Measurements from ENCODE around the gene MAEA. TPM values are rescaled to one million over a fixed set of nuclear protein-coding genes. Genes with fewer than 3 reads are reported as not detected.

MAEA gene
- total and polyA plus RNA-seq, 11 donors = 38.1 to 57.2 (median 45.1) TPM

DNA sequence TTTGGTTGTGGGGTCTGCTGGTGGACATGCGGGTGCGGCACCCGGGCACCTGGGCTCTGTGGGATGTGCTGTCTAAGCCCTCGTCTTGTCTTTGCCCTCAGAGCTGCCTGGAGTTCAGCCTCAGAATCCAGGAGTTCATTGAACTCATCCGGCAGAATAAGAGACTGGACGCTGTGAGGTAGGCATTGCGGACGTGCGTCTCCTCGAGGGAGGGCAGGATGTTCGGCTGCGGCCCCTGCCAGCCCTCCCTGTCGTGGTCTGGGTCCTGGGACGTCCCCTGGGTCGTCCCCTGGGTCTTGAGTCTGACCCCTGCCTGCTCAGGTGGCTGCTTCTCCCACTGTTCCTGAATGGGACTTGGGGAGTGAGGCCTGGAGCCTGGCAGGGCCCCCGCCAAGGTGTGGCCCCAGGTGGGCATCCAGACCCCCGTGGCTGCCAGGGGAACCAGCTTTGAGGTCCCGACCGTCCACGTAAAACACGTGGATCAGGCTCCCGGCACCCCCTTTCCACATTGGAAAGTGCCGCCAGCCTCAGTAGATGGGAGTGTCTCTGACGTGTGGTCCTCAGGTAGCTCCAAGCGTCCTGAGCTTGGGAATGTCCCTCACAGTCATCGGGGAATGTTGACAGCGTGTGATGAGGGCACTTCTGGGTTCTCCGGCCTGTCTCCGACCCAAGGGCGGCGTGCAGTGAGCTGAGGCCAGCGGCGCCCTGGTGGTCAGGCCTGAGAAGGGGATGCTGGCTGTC lies 38.0 kb downstream of the MAEA start:
- WGBS, 4 donors = 90 to 93% (median 92%) methylated on average over 12 to 33 of the region's 33 CpGs
- DNase-seq (peak in 1 of 5 donors; percentile 49), ATAC-seq (no peak)
- intact Hi-C loops (cut with DNase I) = no loop called here
- Histone ChIP-seq H3K27ac (no peak overlapping the region), H3K4me3 (no peak overlapping the region), H3K9me3 (no peaks in the 10 kb centered on the region), H3K36me3 (peaks cover 0 to 80% (median 71%) of the 10 kb centered on the region in 9 donors), H3K27me3 (no peaks in the 10 kb centered on the region), H3K4me1 (peaks cover 0 to 11% (median 0%) of the 10 kb centered on the region in 12 donors)
- TF ChIP-seq, protein P1, sequence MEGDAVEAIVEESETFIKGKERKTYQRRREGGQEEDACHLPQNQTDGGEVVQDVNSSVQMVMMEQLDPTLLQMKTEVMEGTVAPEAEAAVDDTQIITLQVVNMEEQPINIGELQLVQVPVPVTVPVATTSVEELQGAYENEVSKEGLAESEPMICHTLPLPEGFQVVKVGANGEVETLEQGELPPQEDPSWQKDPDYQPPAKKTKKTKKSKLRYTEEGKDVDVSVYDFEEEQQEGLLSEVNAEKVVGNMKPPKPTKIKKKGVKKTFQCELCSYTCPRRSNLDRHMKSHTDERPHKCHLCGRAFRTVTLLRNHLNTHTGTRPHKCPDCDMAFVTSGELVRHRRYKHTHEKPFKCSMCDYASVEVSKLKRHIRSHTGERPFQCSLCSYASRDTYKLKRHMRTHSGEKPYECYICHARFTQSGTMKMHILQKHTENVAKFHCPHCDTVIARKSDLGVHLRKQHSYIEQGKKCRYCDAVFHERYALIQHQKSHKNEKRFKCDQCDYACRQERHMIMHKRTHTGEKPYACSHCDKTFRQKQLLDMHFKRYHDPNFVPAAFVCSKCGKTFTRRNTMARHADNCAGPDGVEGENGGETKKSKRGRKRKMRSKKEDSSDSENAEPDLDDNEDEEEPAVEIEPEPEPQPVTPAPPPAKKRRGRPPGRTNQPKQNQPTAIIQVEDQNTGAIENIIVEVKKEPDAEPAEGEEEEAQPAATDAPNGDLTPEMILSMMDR (IDR thresholded peaks at IDR 0.05) = no peak
- no peak for TF ChIP-seq POLR2A (IDR thresholded peaks at IDR 0.05)

DNA sequence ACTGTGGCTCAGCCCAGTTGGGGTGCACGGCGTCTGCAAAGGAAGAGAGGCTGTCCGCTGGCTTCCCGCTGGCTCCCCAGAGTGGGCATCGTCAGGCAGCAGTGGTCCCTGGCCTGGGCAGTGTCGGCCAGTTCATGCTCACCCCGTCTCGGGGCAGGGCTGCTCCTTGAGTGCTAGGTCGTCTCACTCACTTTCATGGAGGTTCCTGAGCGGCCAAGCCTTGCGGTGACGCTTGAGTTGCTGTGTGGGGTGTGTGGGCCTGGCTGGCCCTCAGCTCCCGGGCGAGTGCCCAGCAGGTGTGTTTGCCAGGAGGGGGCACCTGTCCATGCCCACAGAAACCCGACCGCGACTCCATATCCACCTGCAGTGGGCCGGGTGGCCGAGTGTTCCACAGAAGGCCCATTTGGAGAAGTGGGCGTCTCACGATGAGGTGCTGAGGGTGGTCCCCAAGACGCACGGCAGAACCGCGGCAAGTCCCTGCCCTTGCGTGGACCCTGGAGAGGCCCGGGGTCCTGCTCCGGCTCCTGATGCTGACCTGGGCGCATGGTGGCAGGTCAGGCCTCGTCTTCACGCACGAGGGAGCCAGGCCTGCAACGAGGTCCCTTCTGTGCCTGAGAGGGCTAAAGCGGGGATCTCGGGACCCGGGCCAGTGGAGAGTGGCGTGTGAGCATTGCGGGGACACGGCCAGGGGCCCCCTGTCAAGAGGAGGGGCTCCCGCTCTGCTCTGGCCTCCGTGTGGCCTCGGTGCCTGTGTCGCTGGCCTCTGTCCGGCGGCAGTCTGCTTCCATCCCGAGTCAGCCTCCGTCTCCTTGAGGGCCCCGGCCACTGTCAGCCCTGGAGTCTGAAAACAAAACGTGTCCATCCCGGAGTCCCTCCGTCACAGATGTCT lies 38.8 kb downstream of the MAEA start:
- WGBS, 4 donors = 91 to 95% (median 94%) methylated on average over 41 to 51 of the region's 51 CpGs
- intact Hi-C loops (cut with DNase I) = no loop called here
- no peak for ATAC-seq
- Histone ChIP-seq H3K4me1 (peaks cover 0 to 8% (median 0%) of the 10 kb centered on the region in 12 donors), H3K27ac (no peak overlapping the region), H3K36me3 (peaks cover 0 to 79% (median 71%) of the 10 kb centered on the region in 9 donors), H3K4me3 (no peak overlapping the region), H3K27me3 (no peaks in the 10 kb centered on the region), H3K9me3 (no peaks in the 10 kb centered on the region)
- DNase-seq = peak in 2 of 5 donors; percentile 22 to 57
- TF ChIP-seq, protein P1 (IDR thresholded peaks at IDR 0.05) = no peak
- no peak for TF ChIP-seq POLR2A (IDR thresholded peaks at IDR 0.05)

DNA sequence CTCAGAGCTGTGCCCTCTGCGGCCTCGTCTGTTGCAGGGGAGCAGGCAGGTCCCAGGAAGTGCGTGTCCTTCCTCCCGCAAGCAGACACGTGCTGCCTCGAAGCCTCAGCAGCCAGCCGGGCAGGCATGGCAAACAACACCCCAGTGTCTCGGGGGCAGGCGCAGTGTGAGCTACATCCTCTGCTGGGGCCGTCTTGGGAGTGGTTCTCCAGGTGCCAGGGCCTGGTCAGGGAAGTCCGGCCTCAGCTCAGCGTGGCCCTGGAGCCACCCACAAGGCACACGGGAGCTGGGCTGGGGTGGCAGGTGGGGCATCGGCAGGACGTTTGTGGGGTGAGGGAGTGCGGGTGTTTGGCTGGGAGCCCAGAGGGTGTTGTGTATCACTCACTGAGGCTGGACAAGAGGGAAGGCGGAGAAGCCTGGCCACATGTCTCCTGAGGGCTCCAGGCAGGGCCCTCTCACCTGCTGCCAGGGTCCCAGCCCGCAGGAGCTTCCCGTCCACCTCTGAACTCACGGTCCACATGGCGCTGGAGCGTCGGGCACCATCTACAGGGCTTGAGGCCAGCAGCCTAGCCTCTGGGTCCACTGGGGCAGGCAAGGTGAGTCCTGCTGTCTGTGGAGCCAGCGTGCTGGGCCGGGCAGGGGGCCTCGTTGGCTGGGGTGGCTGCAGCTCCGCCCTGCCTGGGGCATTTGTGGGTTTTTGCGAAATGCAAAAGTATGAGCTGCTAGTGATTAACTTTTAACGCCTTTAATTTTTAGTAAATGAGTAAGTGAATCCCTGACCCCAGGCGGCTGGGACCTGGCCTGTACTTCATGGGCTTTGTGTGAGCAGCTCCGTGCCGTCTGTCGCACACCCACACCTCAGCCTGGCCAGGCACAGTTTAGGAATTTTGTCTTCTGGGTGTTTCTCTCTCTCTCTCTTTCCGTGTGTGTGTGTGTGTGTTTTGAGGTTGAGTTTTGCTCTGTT lies 40.0 kb downstream of the MAEA start:
- Histone ChIP-seq H3K27me3 (no peaks in the 10 kb centered on the region), H3K27ac (no peak overlapping the region), H3K4me3 (no peak overlapping the region), H3K36me3 (peaks cover 0 to 82% (median 74%) of the 10 kb centered on the region in 9 donors), H3K4me1 (peaks cover 0 to 7% (median 0%) of the 10 kb centered on the region in 12 donors), H3K9me3 (no peaks in the 10 kb centered on the region)
- DNase-seq = peak in 3 of 5 donors; percentile 27 to 52 (median 33)
- TF ChIP-seq, protein P1 (IDR thresholded peaks at IDR 0.05) = no peak
- TF ChIP-seq POLR2A (IDR thresholded peaks at IDR 0.05) = no peak
- intact Hi-C loops (cut with DNase I) = no loop called here
- ATAC-seq = peak in 2 of 4 donors; percentile 14 to 24
- 76 to 80% (median 78%) methylated on average over 24 to 34 of the region's 34 CpGs for WGBS, 4 donors
